PC-9 (cell line): ENCODE results near the gene C4orf54. TPM values are rescaled to one million over a fixed set of nuclear protein-coding genes. Genes with fewer than 3 reads are reported as not detected.

ENCODE experiments used
- BruUV-seq: library from RNA; stranded (reverse); fragments of 400-500 nt; replicated peaks from 2 replicates; lab custom pipeline; 2021; lab: Mats Ljungman, UMichigan
- CTCF ChIA-PET: fragments of 300-600 bp; sonication (Branson Sonifier 250); formaldehyde crosslinking; loops from one replicate; lab custom pipeline; 2022; ENCODE audit warnings: antibody characterized with exemption; lab: Charles Lee
- POLR2A ChIA-PET: fragments of 300-600 bp; sonication (Branson Sonifier 250); formaldehyde crosslinking; loops from one replicate; lab custom pipeline; 2022; ENCODE audit warnings: antibody characterized with exemption; ENCODE audit not compliant: unreplicated experiment; lab: Charles Lee
- DNase-seq, 2 experiments: peaks; one replicate each; pipeline versions ENCODE4 v3.0.0 to v3.0.0-alpha.2; 2015 to 2022; ENCODE audit warnings: mixed read lengths in 1 of 2
- H2AFZ ChIP-seq: fragments of 200-600 bp; sonication (generic); 2 replicates; pipeline ENCODE4 v1.8.1; 2017; ENCODE audit warnings: antibody characterized with exemption
- H3F3A ChIP-seq: fragments of 200-600 bp; sonication (generic); 2 replicates; pipeline ENCODE4 v1.8.1; 2017; ENCODE audit warnings: antibody characterized with exemption, mild to moderate bottlenecking, low read depth; ENCODE audit not compliant: insufficient read depth
- H3K27ac ChIP-seq: fragments of 200-600 bp; sonication (generic); 2 replicates; pipeline ENCODE4 v1.6.1; 2016; ENCODE audit warnings: mixed run types
- H3K27me3 ChIP-seq: fragments of 200-600 bp; sonication (generic); 2 replicates; pipeline ENCODE4 v1.6.1; 2016; ENCODE audit warnings: low read depth, mixed run types; ENCODE audit not compliant: insufficient read depth
- H3K36me3 ChIP-seq: fragments of 200-600 bp; sonication (generic); 2 replicates; pipeline ENCODE4 v1.6.1; 2016; ENCODE audit warnings: low read depth, mixed run types
- H3K4me1 ChIP-seq: fragments of 200-600 bp; sonication (generic); replicated peaks from 2 replicates; pipeline ENCODE4 v1.6.1; 2016; ENCODE audit warnings: mixed run types; ENCODE audit not compliant: insufficient read depth
- H3K4me2 ChIP-seq: fragments of 200-600 bp; sonication (generic); 2 replicates; pipeline ENCODE4 v1.6.1; 2017; ENCODE audit warnings: mixed run types
- H3K4me3 ChIP-seq: fragments of 200-600 bp; sonication (generic); 2 replicates; pipeline ENCODE4 v1.6.1; 2016; ENCODE audit warnings: mixed run types
- H3K79me2 ChIP-seq: fragments of 200-600 bp; sonication (generic); 2 replicates; pipeline ENCODE4 v1.6.1; 2017; ENCODE audit warnings: low read depth, mixed run types
- H3K9me2 ChIP-seq: fragments of 200-600 bp; sonication (generic); 2 replicates; pipeline ENCODE4 v1.8.1; 2017; ENCODE audit warnings: mild to moderate bottlenecking; ENCODE audit not compliant: insufficient read depth
- H3K9me3 ChIP-seq: fragments of 200-600 bp; sonication (generic); 2 replicates; pipeline ENCODE4 v1.8.1; 2016; ENCODE audit warnings: low read depth; ENCODE audit not compliant: insufficient read depth
- H4K20me1 ChIP-seq: fragments of 200-600 bp; sonication (generic); 2 replicates; pipeline ENCODE4 v1.8.1; 2017; ENCODE audit not compliant: insufficient read depth
- CTCF ChIP-seq: fragments of 200-600 bp; sonication (generic); conservative IDR thresholded peaks from 2 replicates; pipeline ENCODE4 v1.6.1; 2017; ENCODE audit warnings: mixed run types, antibody characterized with exemption, mild to moderate bottlenecking, moderate library complexity
- EZH2 ChIP-seq: fragments of 200-600 bp; sonication (generic); IDR thresholded peaks from 2 replicates; pipeline ENCODE4 v1.8.0; 2017; ENCODE audit warnings: antibody characterized with exemption, low read depth
- intact Hi-C: fragments of 100-400 bp; cut with micrococcal nuclease; formaldehyde crosslinking; loops from one replicate; pipeline ENCODE4 v1.10.0; 2022; ENCODE audit not compliant: unreplicated experiment
- total RNA-seq: library from RNA; stranded (reverse); gene quantifications from 2 replicates; pipeline ENCODE4 v1.2.3, GENCODE V29; 2021

The C4orf54 gene
- total RNA-seq, 1 experiment from 2014 or later: 0.22 TPM

GRCh38 chr4:99617374-99617773, 40.3 kb downstream of the C4orf54 start:
- Histone ChIP-seq H3K79me2 (no peaks in the 10 kb centered on the region), H2AFZ (no peak overlapping the region), H3F3A (no peaks in the 10 kb centered on the region), H3K9me2 (no peaks in the 10 kb centered on the region; the same call in 1 of the 2 replicates), H3K9me3 (no peaks in the 10 kb centered on the region), H3K4me1 (peaks cover 8% of the 10 kb centered on the region), H3K36me3 (no peaks in the 10 kb centered on the region), H3K27me3 (no peaks in the 10 kb centered on the region), H4K20me1 (no peaks in the 10 kb centered on the region), H3K4me2 (no peak overlapping the region), H3K27ac (no peak overlapping the region), H3K4me3 (no peak overlapping the region)
- intact Hi-C loops: no loop called here
- BruUV-seq: no TSS peak
- no peak for TF ChIP-seq CTCF
- no peak for TF ChIP-seq EZH2
- POLR2A ChIA-PET: no interaction called here
- no peak for DNase-seq
- CTCF ChIA-PET: no interaction called here

DNA sequence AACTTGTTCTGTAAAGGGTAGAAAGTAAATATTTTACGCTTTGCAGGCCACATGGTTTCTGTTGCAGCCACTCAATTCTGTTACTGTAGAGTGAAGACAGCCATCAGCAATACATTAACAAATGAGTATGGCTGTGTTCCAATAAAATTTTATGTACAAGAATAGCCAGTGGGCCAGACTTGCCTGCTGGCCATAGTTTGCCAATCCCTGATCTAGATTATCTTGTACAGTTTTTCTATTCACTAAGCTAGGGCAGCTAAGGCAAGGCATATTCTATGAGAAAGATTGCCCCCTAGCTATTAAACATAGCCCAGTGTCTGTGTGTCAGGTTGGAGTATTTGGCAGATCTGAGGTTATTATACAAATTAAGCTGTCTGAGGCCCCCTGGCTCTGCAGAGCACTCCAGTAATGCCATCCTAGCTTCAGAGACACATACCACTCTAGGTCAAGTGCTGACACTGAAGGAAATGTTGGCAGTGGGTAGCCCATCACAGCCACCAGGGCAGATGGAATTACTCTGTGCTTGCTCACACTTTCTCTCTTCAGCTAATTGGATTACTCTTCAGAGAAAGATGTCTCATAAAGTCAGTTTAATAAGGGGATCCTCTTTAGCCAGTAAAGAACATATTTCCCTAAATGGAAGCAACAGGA, 42.3 kb downstream of the C4orf54 start:
- peaks cover 8% of the 10 kb centered on the region for H3K4me1 ChIP-seq
- no peak overlapping the region for H3K4me3 ChIP-seq
- no peaks in the 10 kb centered on the region for H4K20me1 ChIP-seq
- H3K27me3 ChIP-seq: no peaks in the 10 kb centered on the region
- 0 out of 2 replicates have a peak overlapping the region, but pooled peaks have one; percentile 49 for H2AFZ ChIP-seq
- H3K27ac ChIP-seq: no peak overlapping the region
- ChIA-PET CTCF (no interaction called here), POLR2A (no interaction called here)
- intact Hi-C loops: no loop called here
- no peak for DNase-seq
- H3K9me3 ChIP-seq: no peaks in the 10 kb centered on the region
- no peaks in the 10 kb centered on the region for H3K36me3 ChIP-seq
- no peaks in the 10 kb centered on the region; the same call in 1 of the 2 replicates for H3K9me2 ChIP-seq
- BruUV-seq: no TSS peak
- TF ChIP-seq EZH2 (no peak), CTCF (no peak)
- no peaks in the 10 kb centered on the region for H3K79me2 ChIP-seq
- no peaks in the 10 kb centered on the region for H3F3A ChIP-seq
- no peak overlapping the region for H3K4me2 ChIP-seq

DNA sequence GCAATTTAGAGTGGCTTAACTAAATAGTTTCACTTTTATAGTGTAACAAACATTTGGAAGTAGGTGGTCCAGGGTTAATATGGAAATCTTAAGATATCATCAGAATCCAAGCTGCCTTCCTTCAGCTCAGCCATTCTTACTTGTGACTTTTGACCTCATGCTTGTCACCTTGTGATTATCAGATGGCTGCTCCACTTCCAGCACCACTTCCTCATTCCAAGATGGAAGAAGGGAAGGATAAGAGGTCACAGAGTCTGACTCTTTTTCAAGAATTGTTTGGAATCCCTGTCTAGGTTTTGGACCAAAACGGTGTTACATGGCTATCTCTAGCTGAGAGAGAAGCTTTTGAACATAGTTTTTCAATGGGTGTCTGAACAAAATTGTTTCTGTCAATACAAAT, 43.1 kb downstream of the C4orf54 start:
- Histone ChIP-seq H3K79me2 (no peaks in the 10 kb centered on the region), H3K36me3 (no peaks in the 10 kb centered on the region), H3K27me3 (no peaks in the 10 kb centered on the region), H3K9me2 (no peaks in the 10 kb centered on the region; the same call in 1 of the 2 replicates), H2AFZ (peak overlapping the region; percentile 49; the same call in 1 of the 2 replicates), H3K27ac (no peak overlapping the region), H3K9me3 (no peaks in the 10 kb centered on the region), H3K4me1 (peaks cover 8% of the 10 kb centered on the region), H4K20me1 (no peaks in the 10 kb centered on the region), H3K4me3 (no peak overlapping the region), H3F3A (no peaks in the 10 kb centered on the region), H3K4me2 (no peak overlapping the region)
- intact Hi-C loops: no loop called here
- peak in 1 of 2 experiments; percentile 40 for DNase-seq
- POLR2A ChIA-PET: no interaction called here
- CTCF ChIA-PET: no interaction called here
- TF ChIP-seq EZH2: no peak
- no peak for TF ChIP-seq CTCF
- BruUV-seq: no TSS peak
